Posterior vena cava (tissue), 2 donors: Measurements from ENCODE around the gene SLC44A2. TPM values are rescaled to one million over a fixed set of nuclear protein-coding genes. Genes with fewer than 3 reads are reported as not detected.
"Not testable (repeated sequence)": the region's sequence is repeated elsewhere in the genome, so short reads cannot be mapped to it uniquely, and the experiment has no call there.

Source experiments
- DNase-seq: peaks from one replicate; pipeline ENCODE4 v3.0.0-alpha.2; 2020; ENCODE audit warnings: low spot score
- intact Hi-C, 2 donors: fragments of 100-400 bp; cut with DNase I; formaldehyde crosslinking; loops; one replicate each; pipeline versions ENCODE4 v1.14.1 to v1.14.2; 2022 to 2023
- total RNA-seq, 2 donors: library from RNA; stranded (reverse); fragmentation: NEBNext Ultra II Directional; extraction: Animal tissue kit (Norgen Biotek cat#: 25700); gene quantifications; one replicate each; pipeline ENCODE4 v1.2.1, GENCODE V29; 2021
- donor health status: DM: yes; HTN: yes; CAD: no.
- donor health status: DM: yes; HTN: yes; CAD: no.

The SLC44A2 gene
- total RNA-seq, 2 donors from 2014 or later: 72.2 to 108 TPM

DNA sequence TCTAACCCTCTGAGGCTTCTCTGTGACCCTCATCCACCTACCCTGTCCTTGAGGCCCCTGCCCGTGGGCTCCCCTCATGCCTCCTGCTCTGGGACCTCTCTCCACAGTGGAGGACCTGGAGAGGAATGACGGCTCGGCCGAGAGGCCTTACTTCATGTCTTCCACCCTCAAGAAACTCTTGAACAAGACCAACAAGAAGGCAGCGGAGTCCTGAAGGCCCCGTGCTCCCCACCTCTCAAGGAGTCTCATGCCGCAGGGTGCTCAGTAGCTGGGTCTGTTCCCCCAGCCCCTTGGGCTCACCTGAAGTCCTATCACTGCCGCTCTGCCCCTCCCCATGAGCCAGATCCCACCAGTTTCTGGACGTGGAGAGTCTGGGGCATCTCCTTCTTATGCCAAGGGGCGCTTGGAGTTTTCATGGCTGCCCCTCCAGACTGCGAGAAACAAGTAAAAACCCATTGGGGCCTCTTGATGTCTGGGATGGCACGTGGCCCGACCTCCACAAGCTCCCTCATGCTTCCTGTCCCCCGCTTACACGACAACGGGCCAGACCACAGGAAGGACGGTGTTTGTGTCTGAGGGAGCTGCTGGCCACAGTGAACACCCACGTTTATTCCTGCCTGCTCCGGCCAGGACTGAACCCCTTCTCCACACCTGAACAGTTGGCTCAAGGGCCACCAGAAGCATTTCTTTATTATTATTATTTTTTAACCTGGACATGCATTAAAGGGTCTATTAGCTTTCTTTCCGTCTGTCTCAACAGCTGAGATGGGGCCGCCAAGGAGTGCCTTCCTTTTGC lies 18.0 kb downstream of the SLC44A2 start:
- DNase-seq: peak; percentile 55
- intact Hi-C loops: loop anchor here in 1 of 2 donors (2.0 kb wide), 1 partner anchor 61 kb away; no protein-coding TSS in a partner anchor

DNA sequence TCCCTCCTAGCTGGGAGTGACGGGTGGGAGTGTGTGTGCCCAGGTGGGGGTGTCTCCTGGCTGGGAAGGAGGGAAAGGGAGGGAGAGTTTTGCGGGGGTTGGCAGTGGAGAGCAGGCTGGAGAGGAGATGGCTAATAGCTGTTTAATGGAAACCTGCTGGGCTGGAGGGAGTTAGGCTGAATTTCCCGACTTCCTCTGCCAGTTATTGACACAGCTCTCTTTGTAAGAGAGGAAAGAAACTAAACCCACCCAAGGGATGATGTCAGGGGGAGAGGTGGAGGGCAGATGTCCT lies 18.6 kb downstream of the SLC44A2 start:
- intact Hi-C loops: loop anchor here (2.0 kb wide), 2 partner anchors 61 to 65 kb away; no protein-coding TSS in a partner anchor
- DNase-seq: no peak

DNA sequence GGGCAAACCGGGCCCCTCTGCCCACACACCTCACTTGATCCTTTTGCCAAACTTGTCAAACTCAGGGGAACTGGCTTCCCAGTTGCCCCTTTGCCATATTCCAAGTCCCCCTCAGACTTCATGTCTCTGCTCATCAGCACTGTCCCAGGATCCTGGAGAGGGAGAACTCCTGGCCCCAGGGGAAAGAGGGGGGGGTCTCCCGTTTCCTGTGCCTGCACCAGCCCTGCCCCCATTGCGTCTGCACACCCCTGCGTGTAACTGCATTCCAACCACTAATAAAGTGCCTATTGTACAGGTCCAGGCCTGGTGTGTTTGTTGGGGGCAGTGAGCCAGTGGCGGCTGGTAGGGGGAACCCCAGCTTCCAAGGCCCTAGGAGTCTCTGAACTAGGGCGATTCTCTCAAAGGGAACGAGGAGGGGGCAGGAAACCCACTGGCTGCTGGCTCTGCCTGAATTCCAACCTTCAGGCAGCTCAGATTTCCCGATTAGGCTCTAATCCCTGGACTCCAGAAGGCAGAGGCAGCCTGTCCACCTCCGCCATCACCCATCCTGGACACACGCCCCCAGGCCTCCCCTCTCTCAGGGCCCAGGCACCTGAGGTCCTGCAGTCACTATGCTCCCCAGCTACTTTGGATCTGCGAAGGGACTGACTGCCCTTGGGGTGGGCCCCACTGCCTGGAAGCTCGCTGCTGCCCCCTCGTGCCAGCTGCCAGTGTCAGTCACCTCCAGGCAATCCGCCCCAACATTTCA lies 19.1 kb downstream of the SLC44A2 start:
- DNase-seq: peak; percentile 95
- intact Hi-C loops: loop anchor here in 1 of 2 donors (2.0 kb wide), 1 partner anchor 66 kb away; no protein-coding TSS in a partner anchor

DNA sequence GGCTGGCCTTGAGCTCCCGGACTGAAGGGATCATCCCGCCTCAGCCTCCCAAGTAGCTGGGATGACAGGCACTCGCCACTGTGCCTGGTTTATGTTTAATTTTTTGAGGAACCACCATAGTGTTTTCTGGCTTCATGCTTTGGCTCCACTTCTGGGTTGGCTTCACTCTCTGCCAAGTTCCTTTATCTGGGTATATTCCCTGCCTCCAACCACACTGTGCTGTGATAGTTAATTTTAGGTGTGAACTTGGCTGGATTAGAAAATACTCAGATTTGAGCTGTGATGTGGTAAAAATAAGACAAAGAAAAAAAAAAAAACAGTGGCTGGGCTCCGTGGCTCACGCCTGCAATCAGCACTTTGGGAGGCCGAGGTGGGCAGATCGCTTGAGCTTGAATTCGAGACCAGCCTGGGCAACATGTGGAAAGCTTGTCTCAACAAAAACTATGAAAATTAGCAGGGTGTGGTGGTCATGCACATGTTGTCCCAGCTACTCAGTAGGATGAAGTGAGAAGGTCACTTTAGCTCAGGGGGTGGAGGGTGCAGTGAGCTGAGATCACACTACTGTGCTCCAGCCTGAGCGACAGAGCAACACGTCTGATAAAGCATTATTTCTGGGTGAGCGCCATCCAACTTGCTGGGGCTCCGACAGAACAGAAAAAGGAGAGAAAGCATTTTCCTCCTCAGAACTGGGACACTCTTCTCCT lies 21.3 kb downstream of the SLC44A2 start:
- no peak for DNase-seq
- intact Hi-C loops: no loop called here

DNA sequence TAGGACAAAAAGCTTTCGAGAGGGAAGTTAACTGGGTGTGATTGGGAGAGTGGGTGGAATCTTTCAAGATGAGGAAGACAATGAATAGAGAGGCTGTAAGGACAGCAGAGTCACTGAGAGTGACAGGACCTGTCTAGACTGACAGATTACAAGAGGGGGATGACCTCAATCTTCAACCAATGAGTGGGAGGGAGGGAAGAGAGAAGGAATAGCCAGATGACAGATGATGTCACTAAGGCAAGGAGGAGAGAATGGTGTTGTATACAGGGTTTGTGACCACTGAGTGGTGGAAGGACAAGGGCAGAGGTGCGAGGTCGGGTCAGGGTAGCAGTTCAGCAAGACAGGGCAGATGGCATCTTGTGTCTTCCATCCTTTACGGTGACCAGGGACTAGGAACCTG lies 23.0 kb downstream of the SLC44A2 start:
- intact Hi-C loops: no loop called here
- DNase-seq: no peak

DNA sequence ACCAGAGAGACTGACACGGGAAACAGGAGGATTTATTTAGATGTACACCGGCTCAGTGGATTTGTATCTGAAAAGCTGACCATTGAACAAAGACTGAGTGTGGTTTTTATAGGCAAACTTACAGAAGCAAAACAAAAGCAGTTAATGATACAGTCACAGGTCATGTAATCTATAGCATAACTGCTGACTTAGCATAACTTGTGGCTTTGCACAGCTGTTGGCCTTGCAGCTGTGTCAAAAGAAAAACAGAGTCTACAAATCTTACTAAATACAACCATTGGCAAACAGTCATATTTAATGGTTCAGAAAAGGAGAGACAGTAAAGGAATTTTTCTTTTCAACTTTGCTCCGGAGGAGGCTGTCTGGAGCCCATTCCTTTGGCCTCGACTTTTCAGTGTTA lies 26.5 kb downstream of the SLC44A2 start:
- intact Hi-C loops: no loop called here
- no peak for DNase-seq

DNA sequence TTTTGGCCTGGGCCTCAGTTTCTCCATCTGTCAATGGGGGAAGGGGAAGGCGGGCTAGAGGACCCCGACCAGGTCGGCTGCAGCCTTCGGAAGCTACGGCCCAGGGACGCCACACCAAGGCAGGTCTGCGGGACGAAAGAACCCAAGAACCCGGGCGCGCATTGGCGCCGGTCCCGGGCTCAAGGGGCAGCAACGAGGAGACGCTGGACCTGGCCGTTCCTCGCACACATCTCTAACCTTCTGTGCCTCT lies 28.1 kb downstream of the SLC44A2 start:
- no peak for DNase-seq
- intact Hi-C loops: no loop called here

DNA sequence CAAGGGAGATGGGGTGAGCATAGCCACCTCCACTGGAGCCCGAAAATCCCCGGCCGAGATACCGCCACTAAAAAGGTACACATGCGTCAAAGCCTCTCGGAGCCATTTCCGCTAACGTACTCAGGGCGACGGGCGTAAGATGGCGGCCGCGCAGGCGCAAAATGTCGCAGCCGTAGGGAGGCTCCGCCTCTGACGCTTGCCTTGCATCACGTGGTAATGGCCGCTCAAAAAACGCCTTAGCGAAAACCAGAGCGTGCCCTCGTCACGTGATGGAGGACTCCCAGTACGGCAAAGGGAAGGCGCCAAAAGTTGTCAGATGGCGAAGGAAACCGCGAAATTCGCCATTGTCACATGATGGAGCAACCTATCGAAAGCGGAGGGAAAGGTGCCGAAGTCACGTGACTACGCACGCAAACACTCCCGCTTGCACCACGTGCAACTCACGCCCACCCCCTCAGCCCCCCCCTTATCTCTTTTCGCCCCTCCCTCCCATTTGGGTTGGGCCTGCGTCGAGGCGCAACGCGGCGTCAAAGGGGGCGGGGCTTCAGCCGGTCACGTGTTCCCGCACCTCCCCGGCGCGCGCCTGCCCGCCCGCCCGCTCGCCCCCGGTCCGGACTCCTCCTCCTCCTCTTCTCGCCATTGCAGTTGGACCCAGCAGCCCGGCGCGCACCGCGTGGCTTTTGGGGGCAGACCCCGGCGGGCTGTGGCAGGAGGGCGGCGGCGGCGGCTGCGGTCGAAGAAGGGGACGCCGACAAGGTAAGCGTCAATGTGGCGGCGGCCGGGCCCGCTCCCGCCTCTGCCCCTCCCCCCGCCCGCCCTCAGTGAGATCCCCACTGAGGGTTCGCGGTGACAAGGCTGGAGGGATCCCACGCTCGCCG lies 28.6 kb downstream of the SLC44A2 start, which contains the start of gene ILF3:
ILF3 (plus strand) TSS at position 615 of the 878 bp plus-strand sequence. CDS start 16,260 bp downstream, outside the sequence.
- intact Hi-C loops: no loop called here
- peak; percentile 100 for DNase-seq

DNA sequence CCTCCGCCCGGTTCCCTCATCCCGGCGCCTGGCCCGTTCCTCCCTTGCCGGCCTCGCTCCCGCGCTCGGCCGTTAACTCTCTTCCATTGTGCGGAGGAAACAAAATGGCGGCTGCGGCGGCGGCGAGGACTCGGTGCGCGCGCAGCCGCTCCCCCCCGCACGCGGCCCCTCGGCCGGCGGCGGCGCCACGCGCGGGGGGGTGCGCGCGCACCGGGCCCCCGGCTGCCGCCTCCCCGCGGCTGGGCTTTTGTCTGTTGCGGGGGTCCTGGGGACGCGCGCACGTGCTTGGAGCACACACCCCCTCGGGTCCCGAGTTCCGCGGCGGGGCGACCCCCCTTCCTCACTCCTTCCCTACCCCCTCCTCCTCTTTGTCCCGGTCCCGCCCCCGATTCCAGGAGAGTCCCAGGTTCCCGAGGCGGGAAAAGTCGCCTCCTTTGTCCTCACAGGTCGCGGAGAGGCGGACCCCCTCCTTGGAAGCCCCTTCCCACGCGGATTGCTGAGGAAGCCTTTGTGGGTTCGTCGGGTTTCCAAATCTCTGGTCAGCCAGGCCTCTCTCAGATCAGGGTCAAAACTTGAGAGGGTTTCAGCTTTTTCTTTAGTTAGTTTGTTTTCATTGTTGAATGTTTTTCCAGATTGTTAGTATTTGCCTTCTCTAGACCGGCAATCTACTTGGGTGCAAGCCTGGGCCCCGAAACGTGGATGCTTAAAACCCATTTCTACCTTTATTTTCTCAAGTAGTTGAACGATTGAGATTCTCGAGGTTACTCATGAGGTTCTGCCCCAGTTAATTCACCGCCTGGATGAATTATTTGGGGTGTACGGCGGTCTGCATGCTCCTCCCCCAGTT lies 29.5 kb downstream of the SLC44A2 start:
- intact Hi-C loops: no loop called here
- DNase-seq: peak; percentile 84

DNA sequence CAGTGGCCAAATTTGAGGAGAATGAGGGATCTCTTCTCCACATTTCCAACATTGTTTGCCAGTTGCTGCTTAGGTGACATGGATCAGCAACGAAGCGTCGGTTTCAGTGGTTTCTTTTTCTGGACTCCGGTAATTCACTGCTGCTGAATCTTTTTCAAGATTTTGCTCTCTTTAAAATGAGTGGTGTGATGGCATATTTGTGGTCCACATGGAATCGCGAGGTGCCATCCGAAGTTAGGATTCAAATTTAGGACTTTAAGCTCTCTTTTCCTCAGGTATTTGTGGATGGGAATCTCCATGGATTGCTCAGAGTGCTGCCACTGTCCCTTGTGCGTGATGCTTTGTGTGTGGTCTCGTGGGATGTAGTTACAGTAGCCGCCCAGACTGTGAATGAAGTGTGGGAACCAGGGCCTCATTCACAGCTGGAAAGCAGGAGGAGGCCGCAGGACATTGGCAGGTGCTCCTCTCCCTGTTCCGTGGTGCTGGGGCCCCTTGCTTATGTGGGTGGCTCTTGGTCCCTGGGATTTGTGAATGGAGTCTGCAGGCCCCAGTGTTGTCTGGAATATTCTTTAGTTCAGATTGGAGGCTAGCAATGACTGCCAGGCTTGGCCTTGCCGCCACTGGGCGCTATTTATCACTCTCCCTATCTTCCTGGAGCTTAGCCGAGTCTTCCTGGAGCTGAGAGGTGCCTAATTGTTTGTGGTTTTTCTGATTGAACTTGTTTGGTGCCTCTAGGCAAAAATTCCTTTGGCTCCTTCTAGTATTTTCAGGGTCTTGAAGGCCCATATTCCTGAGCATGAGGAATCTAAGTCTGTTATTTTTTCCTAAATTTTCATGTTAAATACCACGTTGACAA lies 30.3 kb downstream of the SLC44A2 start:
- intact Hi-C loops: no loop called here
- no peak for DNase-seq

DNA sequence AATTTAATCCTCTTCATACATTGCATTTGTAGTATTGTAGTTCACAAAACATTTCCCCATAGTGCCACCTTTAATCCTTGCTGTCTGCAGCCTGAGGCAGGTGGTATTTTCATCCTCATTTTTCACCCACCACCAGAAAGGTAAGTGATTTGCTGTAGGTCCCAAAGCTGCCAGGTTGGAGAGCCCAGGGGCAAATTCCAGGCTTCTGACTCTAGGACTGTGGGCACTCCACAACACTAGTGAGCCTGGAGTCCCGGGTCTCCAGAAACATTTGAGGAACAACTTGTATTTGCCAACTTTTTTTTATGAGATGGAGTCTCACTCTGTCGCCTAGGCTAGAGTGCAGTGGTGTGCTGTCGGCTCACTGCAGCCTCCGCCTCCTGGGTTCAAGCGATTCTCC lies 35.0 kb downstream of the SLC44A2 start:
- intact Hi-C loops: loop anchor here in 1 of 2 donors (5.0 kb wide), 1 partner anchor 763 kb away; no protein-coding TSS in a partner anchor
- DNase-seq: no peak

DNA sequence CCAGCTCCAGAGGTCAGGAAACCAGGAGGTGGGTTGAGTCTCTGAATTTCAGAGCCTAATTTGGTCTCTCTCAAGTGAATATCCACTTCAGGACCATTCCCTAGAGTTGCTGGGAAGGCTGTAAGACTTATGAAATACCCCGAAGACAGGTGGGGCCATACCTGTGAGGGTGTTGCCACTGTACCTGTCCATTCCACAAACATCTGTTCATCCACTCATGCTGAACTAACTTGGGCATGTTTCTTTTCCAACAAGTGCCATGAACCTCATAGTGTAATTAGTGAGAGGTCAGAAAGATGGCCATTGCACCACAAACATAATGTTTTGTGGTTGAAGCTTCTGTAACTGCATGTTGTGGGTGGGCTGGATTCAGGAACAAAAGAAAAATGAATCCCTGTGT lies 36.6 kb downstream of the SLC44A2 start:
- DNase-seq: no peak
- intact Hi-C loops: loop anchor here in 1 of 2 donors (5.0 kb wide), 1 partner anchor 765 kb away; no protein-coding TSS in a partner anchor

DNA sequence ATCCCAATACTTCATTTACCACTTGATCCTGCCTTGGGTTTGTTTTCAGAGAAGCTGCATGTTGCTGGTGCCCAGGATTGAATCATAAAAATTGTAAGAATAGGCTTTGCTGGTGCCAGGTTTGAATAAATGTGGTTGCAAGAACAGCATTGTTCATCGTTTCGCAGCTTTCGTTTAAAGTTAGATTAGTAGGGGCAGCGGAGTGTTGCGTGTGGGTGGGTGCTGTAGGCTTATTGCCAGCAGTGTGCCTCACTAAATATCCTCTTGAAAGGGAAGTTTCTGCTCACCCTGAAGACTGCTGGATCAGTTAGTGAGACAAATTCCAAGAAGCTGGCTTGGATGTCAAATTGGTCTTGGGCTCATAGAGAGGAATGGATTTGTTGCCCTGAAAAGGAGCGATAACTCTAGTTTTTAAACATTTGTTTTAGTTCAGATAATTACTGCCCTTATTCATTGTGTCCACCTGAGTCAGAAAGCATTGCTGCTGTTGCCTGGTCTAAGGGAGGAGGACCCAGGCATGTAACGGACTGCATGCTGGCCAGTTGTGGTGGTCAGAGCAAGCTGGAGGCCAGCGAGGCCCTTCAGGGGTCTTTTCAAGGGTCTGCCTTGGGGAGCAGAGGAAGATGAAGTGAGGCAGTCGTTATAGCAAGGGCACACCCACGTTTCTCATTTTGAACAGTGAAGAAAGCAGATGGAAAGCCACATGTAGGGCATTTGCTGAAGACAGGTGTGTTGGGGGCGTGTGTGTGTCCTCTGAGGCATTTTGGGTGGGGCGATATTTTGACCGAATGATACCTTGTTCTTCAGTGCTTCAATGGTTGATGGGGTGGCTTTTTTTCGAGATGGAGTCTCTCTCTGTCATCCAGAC lies 37.3 kb downstream of the SLC44A2 start:
- intact Hi-C loops: loop anchor here in 1 of 2 donors (5.0 kb wide), 1 partner anchor 765 kb away; no protein-coding TSS in a partner anchor
- no peak for DNase-seq

DNA sequence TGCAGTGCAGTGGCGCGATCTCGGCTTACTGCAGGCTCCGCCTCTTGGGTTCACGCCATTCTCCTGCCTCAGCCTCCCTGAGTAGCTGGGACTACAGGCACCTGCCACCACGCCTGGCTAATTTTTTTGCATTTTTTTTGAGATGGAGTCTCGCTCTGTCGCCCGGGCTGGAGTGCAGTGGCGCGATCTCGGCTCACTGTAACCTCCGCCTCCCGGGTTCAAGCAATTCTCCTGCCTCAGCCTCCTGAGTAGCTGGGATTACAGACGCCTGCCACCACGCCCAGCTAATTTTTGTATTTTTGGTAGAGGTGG lies 37.9 kb downstream of the SLC44A2 start:
- not testable (repeated sequence) for DNase-seq
- intact Hi-C loops: loop anchor here in 1 of 2 donors (5.0 kb wide), 1 partner anchor 766 kb away; no protein-coding TSS in a partner anchor

DNA sequence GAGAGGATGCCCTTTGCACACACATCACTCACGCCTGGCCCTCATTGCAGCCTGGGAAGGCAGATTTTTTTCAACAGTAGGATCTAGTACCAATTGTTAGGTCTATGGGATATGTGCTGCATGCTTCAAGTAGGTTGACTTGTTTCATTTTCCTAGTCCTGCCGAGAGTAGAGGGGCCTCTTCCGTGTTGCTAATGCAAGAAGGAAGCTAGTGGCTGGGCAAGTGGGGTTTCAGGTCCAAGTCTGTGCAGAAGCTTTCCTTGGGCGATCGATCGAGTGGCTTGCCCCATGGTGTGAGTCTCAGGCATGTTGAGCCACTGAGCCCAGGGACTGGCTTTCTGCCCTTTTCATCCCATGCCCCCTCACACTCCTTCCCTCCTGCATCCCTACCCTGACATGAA lies 42.5 kb downstream of the SLC44A2 start:
- DNase-seq: no peak
- intact Hi-C loops: no loop called here

DNA sequence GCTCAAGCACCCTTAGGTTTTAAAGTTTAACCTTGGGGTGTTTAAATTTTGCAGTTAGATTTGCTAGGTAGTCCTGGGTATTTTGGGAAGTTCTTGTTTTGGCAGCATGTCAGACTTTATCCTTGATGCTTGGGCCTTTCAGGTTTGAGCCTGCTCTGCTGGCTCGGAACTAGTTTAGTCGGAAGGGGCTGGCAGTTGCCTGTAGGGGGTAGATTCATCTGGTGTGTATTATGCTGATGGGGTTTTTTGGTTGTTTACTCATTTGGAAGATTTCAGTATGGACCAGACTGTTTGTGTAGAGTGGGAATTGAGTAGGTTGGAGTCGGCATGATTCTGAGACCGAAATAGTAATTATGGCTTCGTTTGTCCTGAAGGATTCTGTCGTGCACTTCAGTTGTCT lies 43.9 kb downstream of the SLC44A2 start:
- intact Hi-C loops: no loop called here
- DNase-seq: no peak

DNA sequence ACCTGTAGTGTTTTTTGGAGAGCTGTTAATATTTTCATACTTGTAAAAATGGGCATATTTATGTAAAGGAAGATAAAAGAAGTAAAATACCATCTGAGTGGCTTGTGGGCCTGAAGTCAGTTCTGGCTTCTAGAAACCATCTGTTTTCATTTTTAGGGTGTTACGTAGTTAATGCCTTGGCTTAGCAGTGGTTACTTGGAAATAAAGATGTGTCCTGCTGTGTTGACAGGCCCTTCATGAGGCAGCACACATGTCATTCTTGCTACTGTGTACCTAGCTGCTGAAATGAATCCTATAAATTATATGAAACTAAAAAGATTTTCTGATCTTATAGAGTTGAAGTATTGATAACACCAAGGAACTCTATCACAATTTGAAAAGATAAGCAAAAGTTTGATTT lies 44.8 kb downstream of the SLC44A2 start:
- intact Hi-C loops: no loop called here
- no peak for DNase-seq
